Astrocyte (in vitro differentiated cells and primary cell): Measurements from ENCODE around the gene SMCO3. TPM values are rescaled to one million over a fixed set of nuclear protein-coding genes. Genes with fewer than 3 reads are reported as not detected.

Source experiments
- DNase-seq: peaks from one replicate; pipeline ENCODE4 v3.0.0-alpha.2; 2010; ENCODE audit warnings: low read depth
- FAIRE-seq: peaks from 2 replicates; lab custom pipeline; 2011; peaks lifted over from hg19 to GRCh38; lab: Jason Lieb, UNC
- H2AFZ ChIP-seq: 2 replicates; pipeline ENCODE4 v1.6.0; 2012; ENCODE audit warnings: low read depth, low read length, inconsistent platforms
- H3K27ac ChIP-seq: 2 replicates; pipeline ENCODE4 v1.5.1; 2011; ENCODE audit warnings: low read depth, low read length, inconsistent platforms
- H3K27me3 ChIP-seq: 2 replicates; pipeline ENCODE4 v1.6.0; 2011; ENCODE audit warnings: low read length, inconsistent platforms; ENCODE audit not compliant: insufficient read depth
- H3K36me3 ChIP-seq: 2 replicates; pipeline ENCODE4 v1.5.1; 2011; ENCODE audit warnings: low read length, inconsistent platforms; ENCODE audit not compliant: insufficient read depth
- H3K4me1 ChIP-seq: 2 replicates; pipeline ENCODE4 v1.5.1; 2011; ENCODE audit warnings: low read length, inconsistent platforms; ENCODE audit not compliant: insufficient read depth
- H3K4me2 ChIP-seq: 2 replicates; pipeline ENCODE4 v1.6.0; 2012; ENCODE audit warnings: low read length, inconsistent platforms
- H3K4me3 ChIP-seq: 2 replicates; pipeline ENCODE4 v1.5.1; 2011; ENCODE audit warnings: low read depth, mild to moderate bottlenecking, low read length, inconsistent platforms; ENCODE audit not compliant: insufficient read depth
- H3K79me2 ChIP-seq: 2 replicates; pipeline ENCODE4 v1.6.0; 2012; ENCODE audit warnings: mild to moderate bottlenecking, low read length, inconsistent platforms; ENCODE audit not compliant: insufficient read depth
- H3K9ac ChIP-seq: 2 replicates; pipeline ENCODE4 v1.6.0; 2012; ENCODE audit warnings: mild to moderate bottlenecking, low read length, inconsistent platforms
- H3K9me3 ChIP-seq: 2 replicates; pipeline ENCODE4 v1.5.1; 2012; ENCODE audit warnings: low read depth, mild to moderate bottlenecking, low read length, inconsistent platforms; ENCODE audit not compliant: insufficient read depth
- H4K20me1 ChIP-seq: 2 replicates; pipeline ENCODE4 v1.6.0; 2012; ENCODE audit warnings: low read length, inconsistent platforms; ENCODE audit not compliant: insufficient read depth
- H3K27ac Mint-ChIP-seq: one replicate; pipeline ENCODE4 v1.8.0; 2021; ENCODE audit warnings: mild to moderate bottlenecking, mixed read lengths; ENCODE audit not compliant: unreplicated experiment
- H3K27me3 Mint-ChIP-seq: one replicate; pipeline ENCODE4 v1.8.0; 2021; ENCODE audit warnings: low read depth, mixed read lengths; ENCODE audit not compliant: unreplicated experiment
- H3K36me3 Mint-ChIP-seq: one replicate; pipeline ENCODE4 v1.8.0; 2021; ENCODE audit warnings: low read depth, mixed read lengths; ENCODE audit not compliant: unreplicated experiment
- H3K4me1 Mint-ChIP-seq: one replicate; pipeline ENCODE4 v1.8.0; 2021; ENCODE audit warnings: low read depth, mixed read lengths; ENCODE audit not compliant: unreplicated experiment
- H3K4me3 Mint-ChIP-seq: one replicate; pipeline ENCODE4 v1.8.0; 2021; ENCODE audit warnings: mild to moderate bottlenecking, moderate library complexity, mixed read lengths; ENCODE audit not compliant: unreplicated experiment
- H3K9me3 Mint-ChIP-seq: one replicate; pipeline ENCODE4 v1.8.0; 2021; ENCODE audit warnings: mild to moderate bottlenecking, mixed read lengths; ENCODE audit not compliant: unreplicated experiment
- CTCF ChIP-seq: IDR thresholded peaks from 2 replicates; pipeline ENCODE4 v1.5.1; 2011; ENCODE audit warnings: low read depth, mild to moderate bottlenecking, inconsistent platforms, low read length, moderate library complexity; ENCODE audit not compliant: insufficient read depth
- EZH2 ChIP-seq: IDR thresholded peaks from 2 replicates; pipeline ENCODE4 v1.6.1; 2012; ENCODE audit warnings: mild to moderate bottlenecking, low read length, inconsistent platforms; ENCODE audit not compliant: insufficient read depth
- total RNA-seq: library from RNA; stranded (reverse); gene quantifications from 2 replicates; pipeline ENCODE4 v1.2.1, GENCODE V29; 2021

The SMCO3 gene
- total RNA-seq, 1 donor from 2014 or later: 0.57 TPM

- peak; percentile 69 for FAIRE-seq
- H3K4me1 ChIP-seq: peaks cover 20% of the 10 kb centered on the region
- no peak overlapping the region for H3K4me3 Mint-ChIP-seq
- H3K27ac ChIP-seq: no peak overlapping the region
- DNase-seq: peak; percentile 41
- peak overlapping the region; percentile 61 for H2AFZ ChIP-seq
- H3K4me2 ChIP-seq: no peak overlapping the region
- no peaks in the 10 kb centered on the region for H3K27me3 ChIP-seq
- TF ChIP-seq EZH2 (no peak), CTCF (peak; percentile 75)
- H3K27me3 Mint-ChIP-seq: no peaks in the 10 kb centered on the region
- no peaks in the 10 kb centered on the region for H3K9me3 Mint-ChIP-seq
- peaks cover 23% of the 10 kb centered on the region for H3K4me1 Mint-ChIP-seq
- H3K4me3 ChIP-seq: no peak overlapping the region
- no peaks in the 10 kb centered on the region for H3K79me2 ChIP-seq
- no peak overlapping the region for H3K27ac Mint-ChIP-seq
- no peak overlapping the region for H3K9ac ChIP-seq
- H3K9me3 ChIP-seq: no peaks in the 10 kb centered on the region
- no peaks in the 10 kb centered on the region for H3K36me3 ChIP-seq
- no peaks in the 10 kb centered on the region for H4K20me1 ChIP-seq
- peaks cover 1% of the 10 kb centered on the region for H3K36me3 Mint-ChIP-seq
Measured at GRCh38 chr12:14845350-14845750, 31.4 kb upstream of the SMCO3 start.

GRCh38 chr12:14844401-14844800, 30.4 kb upstream of the SMCO3 start:
- H3K4me3 ChIP-seq: no peak overlapping the region
- DNase-seq (no peak), FAIRE-seq (peak; percentile 23)
- no peak overlapping the region for H3K27ac ChIP-seq
- no peaks in the 10 kb centered on the region for H3K9me3 Mint-ChIP-seq
- H4K20me1 ChIP-seq: no peaks in the 10 kb centered on the region
- TF ChIP-seq CTCF: no peak
- TF ChIP-seq EZH2: no peak
- H3K9me3 ChIP-seq: no peaks in the 10 kb centered on the region
- H3K36me3 ChIP-seq: no peaks in the 10 kb centered on the region
- H3K9ac ChIP-seq: no peak overlapping the region
- no peaks in the 10 kb centered on the region for H3K27me3 Mint-ChIP-seq
- peaks cover 20% of the 10 kb centered on the region for H3K4me1 ChIP-seq
- no peak overlapping the region for H3K4me2 ChIP-seq
- H3K27ac Mint-ChIP-seq: no peak overlapping the region
- H3K27me3 ChIP-seq: no peaks in the 10 kb centered on the region
- H3K79me2 ChIP-seq: no peaks in the 10 kb centered on the region
- no peak overlapping the region for H3K4me3 Mint-ChIP-seq
- peaks cover 1% of the 10 kb centered on the region for H3K36me3 Mint-ChIP-seq
- peaks cover 19% of the 10 kb centered on the region for H3K4me1 Mint-ChIP-seq
- H2AFZ ChIP-seq: no peak overlapping the region

DNA sequence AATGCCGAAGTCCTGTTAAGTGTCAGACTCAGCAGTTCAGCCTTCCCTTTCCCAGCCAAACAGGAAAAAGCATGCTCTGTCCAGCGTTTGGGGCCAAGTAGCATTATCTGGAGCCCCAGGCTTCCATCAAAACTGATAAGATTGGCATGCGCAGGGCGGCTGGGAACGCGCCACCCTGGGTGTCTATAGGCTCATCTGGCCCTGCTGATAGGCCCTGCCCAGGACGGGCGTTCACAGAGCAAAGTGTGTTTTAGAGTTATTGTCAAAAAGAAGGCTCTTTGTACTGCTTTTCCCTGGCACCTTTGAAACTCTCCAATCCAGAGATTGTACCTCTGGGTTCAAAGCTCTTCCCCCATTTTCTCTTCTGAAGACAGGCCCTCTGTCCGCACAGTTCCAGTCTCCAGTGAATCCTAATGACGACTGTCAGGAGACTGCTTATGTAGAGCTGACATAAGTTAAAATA, 29.5 kb upstream of the SMCO3 start, which contains the start of gene ART4:
TSS of gene ART4 (minus strand) at position 102 of the 463 bp plus-strand sequence. CDS start 413 bp downstream, outside the sequence.
- DNase-seq (no peak), FAIRE-seq (no peak)
- H3K27me3 Mint-ChIP-seq: no peaks in the 10 kb centered on the region
- no peak within 1 kb of the TSS for H3K4me2 ChIP-seq
- H3K9me3 Mint-ChIP-seq: no peaks in the 10 kb centered on the region
- H3K4me3 Mint-ChIP-seq: no peak within 1 kb of the TSS
- H4K20me1 ChIP-seq: no peaks in the 10 kb centered on the region
- H3K4me1 ChIP-seq: peaks cover 20% of the 10 kb centered on the region
- H3K79me2 ChIP-seq: no peaks in the 10 kb centered on the region
- no peak within 1 kb of the TSS for H3K27ac ChIP-seq
- H3K27ac Mint-ChIP-seq: no peak within 1 kb of the TSS
- H3K36me3 ChIP-seq: no peaks in the 10 kb centered on the region
- no peaks in the 10 kb centered on the region for H3K27me3 ChIP-seq
- H3K9me3 ChIP-seq: no peaks in the 10 kb centered on the region
- TF ChIP-seq EZH2: no peak
- no peak for TF ChIP-seq CTCF
- H3K36me3 Mint-ChIP-seq: peaks cover 1% of the 10 kb centered on the region
- H3K9ac ChIP-seq: no peak within 1 kb of the TSS
- no peak within 1 kb of the TSS for H3K4me3 ChIP-seq
- no peak within 1 kb of the TSS for H2AFZ ChIP-seq
- H3K4me1 Mint-ChIP-seq: peaks cover 10% of the 10 kb centered on the region
